ENCODE measurements around the gene NPC1L1. TPM values are rescaled to one million over a fixed set of nuclear protein-coding genes. Genes with fewer than 3 reads are reported as not detected.

NPC1L1 gene
- total RNA-seq, 2 donors from 2014 or later = not detected

DNA sequence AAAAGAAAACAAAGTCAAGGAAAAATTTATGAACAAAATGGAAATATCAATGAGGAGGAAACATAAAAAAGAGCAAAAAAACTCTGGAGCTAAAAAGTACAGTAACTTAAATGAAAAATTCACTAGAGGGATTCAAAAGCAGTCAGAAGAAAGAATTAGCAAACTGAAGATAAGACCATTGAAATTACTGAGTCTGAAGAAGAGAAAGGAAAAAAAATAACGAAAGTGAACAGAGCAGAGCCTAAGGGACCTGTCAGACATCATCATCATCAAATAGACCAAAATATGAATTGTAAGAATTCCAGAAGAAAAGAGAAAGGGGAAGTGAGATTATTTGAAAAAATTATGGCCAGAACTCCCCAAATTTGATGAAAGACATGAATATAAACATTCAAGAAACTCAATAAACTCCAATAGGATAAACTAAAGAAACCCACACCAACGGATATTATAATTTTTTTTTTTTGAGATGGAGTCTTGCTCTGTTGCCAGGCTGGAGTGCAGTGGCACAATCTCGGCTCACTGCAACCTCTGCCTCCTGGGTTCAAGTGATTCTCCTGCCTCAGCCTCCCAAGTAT, 16.2 kb downstream of the NPC1L1 start:
- Histone ChIP-seq H3K4me1 (no peaks in the 10 kb centered on the region), H3K4me3 (no peak overlapping the region), H3K9me3 (peaks cover 0 to 40% of the 10 kb centered on the region in 2 donors), H3K27me3 (no peaks in the 10 kb centered on the region), H3K36me3 (no peaks in the 10 kb centered on the region), H3K27ac (no peak overlapping the region)
- DNase-seq (ENCODE audit: low spot score) = no peak
- TF ChIP-seq CTCF (IDR thresholded peaks at IDR 0.05) = no peak

GRCh38 chr7:44522315-44522714, 18.8 kb downstream of the NPC1L1 start:
- no peaks in the 10 kb centered on the region for H3K27me3 ChIP-seq
- no peak for DNase-seq (ENCODE audit: low spot score)
- no peak overlapping the region for H3K27ac ChIP-seq
- no peak for TF ChIP-seq CTCF (IDR thresholded peaks at IDR 0.05)
- no peaks in the 10 kb centered on the region for H3K4me1 ChIP-seq
- H3K4me3 ChIP-seq = no peak overlapping the region
- H3K9me3 ChIP-seq = peaks cover 0 to 31% of the 10 kb centered on the region in 2 donors
- no peaks in the 10 kb centered on the region for H3K36me3 ChIP-seq

GRCh38 chr7:44521347-44522095, 19.6 kb downstream of the NPC1L1 start:
- Histone ChIP-seq H3K4me1 (no peaks in the 10 kb centered on the region), H3K27ac (no peak overlapping the region), H3K27me3 (no peaks in the 10 kb centered on the region), H3K4me3 (no peak overlapping the region), H3K9me3 (peaks cover 0 to 25% of the 10 kb centered on the region in 2 donors), H3K36me3 (no peaks in the 10 kb centered on the region)
- DNase-seq (ENCODE audit: low spot score) = no peak
- TF ChIP-seq CTCF (IDR thresholded peaks at IDR 0.05) = no peak

- DNase-seq (ENCODE audit: low spot score) = no peak
- Histone ChIP-seq H3K4me1 (no peaks in the 10 kb centered on the region), H3K9me3 (peaks cover 0 to 15% of the 10 kb centered on the region in 2 donors), H3K36me3 (no peaks in the 10 kb centered on the region), H3K4me3 (no peak overlapping the region), H3K27ac (no peak overlapping the region), H3K27me3 (no peaks in the 10 kb centered on the region)
- no peak for TF ChIP-seq CTCF (IDR thresholded peaks at IDR 0.05)
Observed at GRCh38 chr7:44520574-44520973, 20.6 kb downstream of the NPC1L1 start.

DNA sequence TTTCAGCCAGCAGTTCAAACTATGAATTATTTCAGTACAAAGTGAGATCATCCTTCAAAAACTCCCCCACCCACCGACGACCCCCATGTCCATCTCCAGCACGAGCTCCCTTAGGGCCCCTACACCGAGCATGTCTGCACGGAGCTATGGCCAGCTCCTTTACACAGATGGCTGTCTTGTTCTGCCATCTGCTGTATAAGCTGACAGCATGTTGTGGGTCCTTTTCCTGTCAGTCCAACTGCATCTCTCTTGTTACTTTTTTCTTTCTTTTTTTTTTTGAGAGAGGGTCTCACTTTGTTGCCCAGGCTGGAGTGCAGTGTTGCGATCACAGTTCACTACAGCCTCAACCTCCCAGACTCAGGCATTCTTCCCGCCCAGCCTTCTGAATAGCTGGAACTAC, 21.6 kb downstream of the NPC1L1 start:
- Histone ChIP-seq H3K36me3 (no peaks in the 10 kb centered on the region), H3K4me3 (no peak overlapping the region), H3K9me3 (peaks cover 0 to 5% of the 10 kb centered on the region in 2 donors), H3K27ac (no peak overlapping the region), H3K4me1 (no peaks in the 10 kb centered on the region), H3K27me3 (no peaks in the 10 kb centered on the region)
- TF ChIP-seq CTCF (IDR thresholded peaks at IDR 0.05) = no peak
- no peak for DNase-seq (ENCODE audit: low spot score)

All from right atrium auricular region (tissue), 2 donors.